PC-9 (cell line): ENCODE results near the gene TPI1. TPM values are rescaled to one million over a fixed set of nuclear protein-coding genes. Genes with fewer than 3 reads are reported as not detected.

ENCODE experiments used
- BruUV-seq: library from RNA; stranded (reverse); fragments of 400-500 nt; replicated peaks from 2 replicates; lab custom pipeline; 2021; lab: Mats Ljungman, UMichigan
- CTCF ChIA-PET: fragments of 300-600 bp; sonication (Branson Sonifier 250); formaldehyde crosslinking; loops from one replicate; lab custom pipeline; 2022; ENCODE audit warnings: antibody characterized with exemption; lab: Charles Lee
- POLR2A ChIA-PET: fragments of 300-600 bp; sonication (Branson Sonifier 250); formaldehyde crosslinking; loops from one replicate; lab custom pipeline; 2022; ENCODE audit warnings: antibody characterized with exemption; ENCODE audit not compliant: unreplicated experiment; lab: Charles Lee
- DNase-seq, 2 experiments: peaks; one replicate each; pipeline versions ENCODE4 v3.0.0 to v3.0.0-alpha.2; 2015 to 2022; ENCODE audit warnings: mixed read lengths in 1 of 2
- H2AFZ ChIP-seq: fragments of 200-600 bp; sonication (generic); 2 replicates; pipeline ENCODE4 v1.8.1; 2017; ENCODE audit warnings: antibody characterized with exemption
- H3F3A ChIP-seq: fragments of 200-600 bp; sonication (generic); 2 replicates; pipeline ENCODE4 v1.8.1; 2017; ENCODE audit warnings: antibody characterized with exemption, mild to moderate bottlenecking, low read depth; ENCODE audit not compliant: insufficient read depth
- H3K27ac ChIP-seq: fragments of 200-600 bp; sonication (generic); 2 replicates; pipeline ENCODE4 v1.6.1; 2016; ENCODE audit warnings: mixed run types
- H3K27me3 ChIP-seq: fragments of 200-600 bp; sonication (generic); 2 replicates; pipeline ENCODE4 v1.6.1; 2016; ENCODE audit warnings: low read depth, mixed run types; ENCODE audit not compliant: insufficient read depth
- H3K36me3 ChIP-seq: fragments of 200-600 bp; sonication (generic); 2 replicates; pipeline ENCODE4 v1.6.1; 2016; ENCODE audit warnings: low read depth, mixed run types
- H3K4me1 ChIP-seq: fragments of 200-600 bp; sonication (generic); replicated peaks from 2 replicates; pipeline ENCODE4 v1.6.1; 2016; ENCODE audit warnings: mixed run types; ENCODE audit not compliant: insufficient read depth
- H3K4me2 ChIP-seq: fragments of 200-600 bp; sonication (generic); 2 replicates; pipeline ENCODE4 v1.6.1; 2017; ENCODE audit warnings: mixed run types
- H3K4me3 ChIP-seq: fragments of 200-600 bp; sonication (generic); 2 replicates; pipeline ENCODE4 v1.6.1; 2016; ENCODE audit warnings: mixed run types
- H3K79me2 ChIP-seq: fragments of 200-600 bp; sonication (generic); 2 replicates; pipeline ENCODE4 v1.6.1; 2017; ENCODE audit warnings: low read depth, mixed run types
- H3K9me2 ChIP-seq: fragments of 200-600 bp; sonication (generic); 2 replicates; pipeline ENCODE4 v1.8.1; 2017; ENCODE audit warnings: mild to moderate bottlenecking; ENCODE audit not compliant: insufficient read depth
- H3K9me3 ChIP-seq: fragments of 200-600 bp; sonication (generic); 2 replicates; pipeline ENCODE4 v1.8.1; 2016; ENCODE audit warnings: low read depth; ENCODE audit not compliant: insufficient read depth
- H4K20me1 ChIP-seq: fragments of 200-600 bp; sonication (generic); 2 replicates; pipeline ENCODE4 v1.8.1; 2017; ENCODE audit not compliant: insufficient read depth
- CTCF ChIP-seq: fragments of 200-600 bp; sonication (generic); conservative IDR thresholded peaks from 2 replicates; pipeline ENCODE4 v1.6.1; 2017; ENCODE audit warnings: mixed run types, antibody characterized with exemption, mild to moderate bottlenecking, moderate library complexity
- EZH2 ChIP-seq: fragments of 200-600 bp; sonication (generic); IDR thresholded peaks from 2 replicates; pipeline ENCODE4 v1.8.0; 2017; ENCODE audit warnings: antibody characterized with exemption, low read depth
- intact Hi-C: fragments of 100-400 bp; cut with micrococcal nuclease; formaldehyde crosslinking; loops from one replicate; pipeline ENCODE4 v1.10.0; 2022; ENCODE audit not compliant: unreplicated experiment
- total RNA-seq: library from RNA; stranded (reverse); gene quantifications from 2 replicates; pipeline ENCODE4 v1.2.3, GENCODE V29; 2021

TPI1 gene
- total RNA-seq, 1 experiment from 2014 or later, result 1,199 TPM

- intact Hi-C loops, result no loop called here
- Histone ChIP-seq H3K9me3 (no peaks in the 10 kb centered on the region), H3K9me2 (no peaks in the 10 kb centered on the region), H3K36me3 (no peaks in the 10 kb centered on the region), H3K4me1 (no peaks in the 10 kb centered on the region), H3K4me3 (no peak overlapping the region), H3K4me2 (no peak overlapping the region), H3F3A (no peaks in the 10 kb centered on the region), H4K20me1 (no peaks in the 10 kb centered on the region), H3K27ac (no peak overlapping the region), H3K27me3 (peaks cover 69% of the 10 kb centered on the region), H3K79me2 (no peaks in the 10 kb centered on the region), H2AFZ (no peak overlapping the region)
- ChIA-PET CTCF (interaction anchor here (0.6 to 0.7 kb wide), 2 partner anchors 64 to 299 kb away, joined by 3 to 7 read pairs; no protein-coding TSS in a partner anchor), POLR2A (interaction anchor here (0.6 kb wide), 1 partner anchor 20 kb away, joined by 4 read pairs; the partner anchor contains the start of gene CDCA3)
- no peak for DNase-seq
- no TSS peak for BruUV-seq
- TF ChIP-seq EZH2, result no peak
- TF ChIP-seq CTCF, result no peak
Measured at GRCh38 chr12:6830999-6831398, 36.3 kb upstream of the TPI1 start.

GRCh38 chr12:6831450-6831995 is 35.8 kb upstream of the TPI1 start:
- no peaks in the 10 kb centered on the region for H3K79me2 ChIP-seq
- no peaks in the 10 kb centered on the region for H3F3A ChIP-seq
- H3K27me3 ChIP-seq, result peaks cover 63% of the 10 kb centered on the region
- no peaks in the 10 kb centered on the region for H3K9me2 ChIP-seq
- H3K9me3 ChIP-seq, result no peaks in the 10 kb centered on the region
- BruUV-seq, result no TSS peak
- H4K20me1 ChIP-seq, result no peaks in the 10 kb centered on the region
- no peak for DNase-seq
- no peaks in the 10 kb centered on the region for H3K4me1 ChIP-seq
- no peak for TF ChIP-seq EZH2
- TF ChIP-seq CTCF, result no peak
- H3K4me2 ChIP-seq, result no peak overlapping the region
- no peak overlapping the region for H2AFZ ChIP-seq
- intact Hi-C loops, result no loop called here
- H3K27ac ChIP-seq, result no peak overlapping the region
- ChIA-PET POLR2A (interaction anchor here (0.5 kb wide), 1 partner anchor 23 kb away, joined by 3 read pairs; no protein-coding TSS in a partner anchor), CTCF (interaction anchor here (0.6 to 0.7 kb wide), 2 partner anchors 140 to 299 kb away, joined by 6 to 7 read pairs; no protein-coding TSS in a partner anchor)
- H3K36me3 ChIP-seq, result no peaks in the 10 kb centered on the region
- H3K4me3 ChIP-seq, result no peak overlapping the region

- CTCF ChIA-PET, result interaction anchor here (0.6 kb wide), 1 partner anchor 141 kb away, joined by 6 read pairs; no protein-coding TSS in a partner anchor
- no TSS peak for BruUV-seq
- H2AFZ ChIP-seq, result no peak overlapping the region
- H3K27ac ChIP-seq, result no peak overlapping the region
- H3F3A ChIP-seq, result no peaks in the 10 kb centered on the region
- no peaks in the 10 kb centered on the region for H4K20me1 ChIP-seq
- intact Hi-C loops, result no loop called here
- no peaks in the 10 kb centered on the region for H3K4me1 ChIP-seq
- no peak for DNase-seq
- H3K4me2 ChIP-seq, result no peak overlapping the region
- H3K9me2 ChIP-seq, result no peaks in the 10 kb centered on the region
- H3K36me3 ChIP-seq, result no peaks in the 10 kb centered on the region
- no peaks in the 10 kb centered on the region for H3K79me2 ChIP-seq
- TF ChIP-seq CTCF (no peak), EZH2 (no peak)
- H3K9me3 ChIP-seq, result no peaks in the 10 kb centered on the region
- H3K27me3 ChIP-seq, result peaks cover 57% of the 10 kb centered on the region
- no peak overlapping the region for H3K4me3 ChIP-seq
- POLR2A ChIA-PET, result interaction anchor here (0.5 to 0.6 kb wide), 2 partner anchors 24 to 300 kb away, joined by 3 to 6 read pairs; no protein-coding TSS in a partner anchor
Measured at GRCh38 chr12:6832125-6832524, 35.2 kb upstream of the TPI1 start.
